ENCODE measurements around the gene ASCC1. TPM values are rescaled to one million over a fixed set of nuclear protein-coding genes. Genes with fewer than 3 reads are reported as not detected.

Gene ASCC1
- total and polyA plus RNA-seq, 2 donors (not counting 3 experiments of a cell fraction or from before 2014, with no cell fraction given) = 16.0 to 24.9 TPM

DNA sequence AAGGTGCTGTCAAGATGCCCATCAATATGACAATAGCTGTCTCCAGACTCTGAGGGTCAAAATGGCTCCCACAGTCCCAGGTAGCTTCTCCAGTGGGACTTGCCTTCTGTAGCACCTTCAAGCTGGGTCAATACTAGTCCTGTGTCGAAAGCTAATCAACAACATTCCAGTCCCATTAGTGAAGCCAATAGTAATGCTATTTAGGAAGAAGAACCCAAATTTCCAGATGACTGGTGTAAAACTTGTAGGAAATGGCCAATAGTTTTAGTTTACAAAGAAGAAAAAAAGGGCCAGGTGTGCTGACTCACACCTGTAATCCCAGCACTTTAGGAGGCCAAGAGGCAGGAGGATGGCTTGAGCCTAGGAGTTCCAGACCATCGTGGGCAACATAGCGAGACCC is 125.8 kb downstream of the ASCC1 start:
- H3K36me3 ChIP-seq (ENCODE audit: control insufficient read depth in 2 of 2, extremely low read depth in 1 of 2, insufficient read depth in 2 of 2, low read length in 2 of 2) = no peaks in the 10 kb centered on the region
- FAIRE-seq (no peak), DNase-seq (ENCODE audit: low read depth, low spot score) (no peak)
- intact Hi-C loops (cut with micrococcal nuclease) = no loop called here
- H3K9ac ChIP-seq (replicated peaks; ENCODE audit: extremely low read depth, insufficient read depth, low read length) = no peak overlapping the region
- no peak overlapping the region for H3K27ac ChIP-seq (ENCODE audit: insufficient read depth, low read depth, low read length)
- H3K9me3 ChIP-seq (replicated peaks; ENCODE audit: control insufficient read depth, insufficient read depth, low read length) = no peaks in the 10 kb centered on the region
- no peaks in the 10 kb centered on the region for H3K79me2 ChIP-seq (ENCODE audit: control insufficient read depth, insufficient read depth, low read length)
- no peaks in the 10 kb centered on the region for H3K9me1 ChIP-seq (replicated peaks; ENCODE audit: control insufficient read depth, extremely low read depth, insufficient read depth, low read length)
- peaks cover 19 to 25% of the 10 kb centered on the region in 2 experiments for H3K27me3 ChIP-seq (ENCODE audit: control insufficient read depth in 2 of 2, insufficient read depth in 2 of 2, low read length in 2 of 2)
- ChIA-PET CTCF (interaction anchor here (0.6 kb wide), 1 partner anchor 12 kb away, joined by 4 read pairs; no protein-coding TSS in a partner anchor), POLR2A (no interaction called here)
- H3K4me3 ChIP-seq (replicated peaks in 1 of 3; ENCODE audit: insufficient read depth in 1 of 3, low read depth in 1 of 3, low read length in 3 of 3) = no peak overlapping the region
- no TSS peak for BruUV-seq (replicated peaks)
- dilution Hi-C loops (cut with MboI; ENCODE audit: extremely low pct_ligation_motif_present, low sequenced_read_pairs) = no loop called here
- no peaks in the 10 kb centered on the region for H4K20me1 ChIP-seq (replicated peaks; ENCODE audit: control insufficient read depth, extremely low read depth, insufficient read depth, low read length)
- no peak overlapping the region for H3K4me2 ChIP-seq (ENCODE audit: insufficient read depth, low read length)
- TF ChIP-seq POLR2A (IDR thresholded peaks at IDR 0.05; ENCODE audit: low read depth, low read length) = no peak
- no peak for TF ChIP-seq JUN (IDR thresholded peaks at IDR 0.05; ENCODE audit: borderline replicate concordance, insufficient read depth, insufficient read length, low read depth)
- TF ChIP-seq, protein P1, sequence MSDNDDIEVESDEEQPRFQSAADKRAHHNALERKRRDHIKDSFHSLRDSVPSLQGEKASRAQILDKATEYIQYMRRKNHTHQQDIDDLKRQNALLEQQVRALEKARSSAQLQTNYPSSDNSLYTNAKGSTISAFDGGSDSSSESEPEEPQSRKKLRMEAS (IDR thresholded peaks at IDR 0.05; ENCODE audit: insufficient read depth, insufficient read length) = no peak
- no peak overlapping the region for H2AFZ ChIP-seq (ENCODE audit: low read depth, low read length)
- H3K4me1 ChIP-seq (ENCODE audit: control insufficient read depth, extremely low read depth, insufficient read depth, low read length) = peaks cover 9% of the 10 kb centered on the region

DNA sequence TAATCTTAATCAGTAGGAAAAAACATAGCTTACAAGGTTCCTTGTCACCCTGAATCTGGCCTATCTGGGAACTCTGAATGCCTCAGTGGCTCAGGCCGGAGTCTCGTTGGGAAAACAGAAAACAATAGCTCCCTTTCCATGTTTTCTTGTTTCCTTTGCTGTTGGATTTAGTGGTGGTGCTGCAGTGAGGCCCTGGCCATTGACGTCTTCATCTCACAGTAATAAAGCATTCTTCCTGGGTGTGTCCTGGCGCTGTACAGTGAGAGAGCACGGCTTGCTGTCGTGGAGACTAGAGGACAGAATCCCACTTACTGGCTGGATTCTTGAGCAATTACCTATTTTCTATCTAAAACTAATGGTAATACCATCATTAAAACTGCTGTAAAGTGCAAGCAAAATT is 126.5 kb downstream of the ASCC1 start:
- H3K4me2 ChIP-seq (ENCODE audit: insufficient read depth, low read length) = no peak overlapping the region
- ChIA-PET POLR2A (no interaction called here), CTCF (interaction anchor here (0.7 to 1.4 kb wide), 2 partner anchors 20 to 41 kb away, joined by 3 to 5 read pairs; no protein-coding TSS in a partner anchor)
- H3K9me3 ChIP-seq (replicated peaks; ENCODE audit: control insufficient read depth, insufficient read depth, low read length) = no peaks in the 10 kb centered on the region
- no peak overlapping the region for H2AFZ ChIP-seq (ENCODE audit: low read depth, low read length)
- dilution Hi-C loops (cut with MboI; ENCODE audit: extremely low pct_ligation_motif_present, low sequenced_read_pairs) = no loop called here
- H3K9ac ChIP-seq (replicated peaks; ENCODE audit: extremely low read depth, insufficient read depth, low read length) = no peak overlapping the region
- H3K79me2 ChIP-seq (ENCODE audit: control insufficient read depth, insufficient read depth, low read length) = no peaks in the 10 kb centered on the region
- DNase-seq (ENCODE audit: low read depth, low spot score) (no peak), FAIRE-seq (no peak)
- no peaks in the 10 kb centered on the region for H4K20me1 ChIP-seq (replicated peaks; ENCODE audit: control insufficient read depth, extremely low read depth, insufficient read depth, low read length)
- intact Hi-C loops (cut with micrococcal nuclease) = no loop called here
- H3K4me1 ChIP-seq (ENCODE audit: control insufficient read depth, extremely low read depth, insufficient read depth, low read length) = peaks cover 9% of the 10 kb centered on the region
- peaks cover 19 to 25% of the 10 kb centered on the region in 2 experiments for H3K27me3 ChIP-seq (ENCODE audit: control insufficient read depth in 2 of 2, insufficient read depth in 2 of 2, low read length in 2 of 2)
- no peaks in the 10 kb centered on the region for H3K9me1 ChIP-seq (replicated peaks; ENCODE audit: control insufficient read depth, extremely low read depth, insufficient read depth, low read length)
- TF ChIP-seq, protein P2, sequence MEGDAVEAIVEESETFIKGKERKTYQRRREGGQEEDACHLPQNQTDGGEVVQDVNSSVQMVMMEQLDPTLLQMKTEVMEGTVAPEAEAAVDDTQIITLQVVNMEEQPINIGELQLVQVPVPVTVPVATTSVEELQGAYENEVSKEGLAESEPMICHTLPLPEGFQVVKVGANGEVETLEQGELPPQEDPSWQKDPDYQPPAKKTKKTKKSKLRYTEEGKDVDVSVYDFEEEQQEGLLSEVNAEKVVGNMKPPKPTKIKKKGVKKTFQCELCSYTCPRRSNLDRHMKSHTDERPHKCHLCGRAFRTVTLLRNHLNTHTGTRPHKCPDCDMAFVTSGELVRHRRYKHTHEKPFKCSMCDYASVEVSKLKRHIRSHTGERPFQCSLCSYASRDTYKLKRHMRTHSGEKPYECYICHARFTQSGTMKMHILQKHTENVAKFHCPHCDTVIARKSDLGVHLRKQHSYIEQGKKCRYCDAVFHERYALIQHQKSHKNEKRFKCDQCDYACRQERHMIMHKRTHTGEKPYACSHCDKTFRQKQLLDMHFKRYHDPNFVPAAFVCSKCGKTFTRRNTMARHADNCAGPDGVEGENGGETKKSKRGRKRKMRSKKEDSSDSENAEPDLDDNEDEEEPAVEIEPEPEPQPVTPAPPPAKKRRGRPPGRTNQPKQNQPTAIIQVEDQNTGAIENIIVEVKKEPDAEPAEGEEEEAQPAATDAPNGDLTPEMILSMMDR (IDR thresholded peaks at IDR 0.05; ENCODE audit: extremely low read depth in 1 of 2, insufficient read depth in 1 of 2, low read depth in 1 of 2, low read length in 2 of 2) = no peak
- TF ChIP-seq POLR2A (IDR thresholded peaks at IDR 0.05; ENCODE audit: low read depth, low read length) (no peak), EZH2 (IDR thresholded peaks at IDR 0.05; ENCODE audit: borderline replicate concordance, low read depth, low read length, severe bottlenecking) (no peak), FOS (IDR thresholded peaks at IDR 0.05; ENCODE audit: borderline replicate concordance, insufficient read depth, low read length) (no peak), GATA2 (IDR thresholded peaks at IDR 0.05; ENCODE audit: insufficient read depth, insufficient read length, low read depth, low read length) (no peak), JUN (IDR thresholded peaks at IDR 0.05; ENCODE audit: borderline replicate concordance, insufficient read depth, insufficient read length, low read depth) (no peak), MYC (IDR thresholded peaks at IDR 0.05; ENCODE audit: low read depth, low read length) (no peak), POLR2AphosphoS5 (IDR thresholded peaks at IDR 0.05; ENCODE audit: insufficient read depth, low read depth, low read length) (no peak)
- TF ChIP-seq, protein P1 (IDR thresholded peaks at IDR 0.05; ENCODE audit: insufficient read depth, insufficient read length) = no peak
- no peak overlapping the region for H3K27ac ChIP-seq (ENCODE audit: insufficient read depth, low read depth, low read length)
- H3K4me3 ChIP-seq (replicated peaks in 1 of 3; ENCODE audit: insufficient read depth in 1 of 3, low read depth in 1 of 3, low read length in 3 of 3) = no peak overlapping the region
- BruUV-seq (replicated peaks) = no TSS peak
- no peaks in the 10 kb centered on the region for H3K36me3 ChIP-seq (ENCODE audit: control insufficient read depth in 2 of 2, extremely low read depth in 1 of 2, insufficient read depth in 2 of 2, low read length in 2 of 2)
